Spleen (tissue), 11 donors: ENCODE results near the gene NFIC. TPM values are rescaled to one million over a fixed set of nuclear protein-coding genes. Genes with fewer than 3 reads are reported as not detected.

ENCODE experiments used
- DNase-seq: peaks from one replicate; pipeline ENCODE4 v3.0.0-alpha.2; 2020
- H3K27ac ChIP-seq, 8 donors: fragments of 200-600 bp; sonication (generic) in 7 of 8; 1 replicate in 4 of 8; 2 replicates in 4 of 8; pipeline versions ENCODE4 v1.5.0 to v1.8.0; 2016 to 2021; ENCODE audit warnings: inconsistent platforms in 4 of 8, mild to moderate bottlenecking in 4 of 8, moderate library complexity in 1 of 8
- H3K27me3 ChIP-seq, 7 donors: fragments of 200-600 bp; sonication (generic) in 6 of 7; replicated peaks in 1 of 7; 1 replicate in 4 of 7; 2 replicates in 3 of 7; pipeline versions ENCODE4 v1.5.0 to v1.8.0; 2016 to 2021; ENCODE audit warnings: inconsistent platforms in 3 of 7, mild to moderate bottlenecking in 1 of 7
- H3K36me3 ChIP-seq, 6 donors: fragments of 200-600 bp; sonication (generic) in 5 of 6; 1 replicate in 4 of 6; 2 replicates in 2 of 6; pipeline versions ENCODE4 v1.5.0 to v1.8.0; 2016 to 2021; ENCODE audit warnings: inconsistent platforms in 2 of 6
- H3K4me1 ChIP-seq, 6 donors: fragments of 200-600 bp; sonication (generic) in 5 of 6; 1 replicate in 3 of 6; 2 replicates in 3 of 6; pipeline versions ENCODE4 v1.5.0 to v1.8.0; 2016 to 2021; ENCODE audit warnings: inconsistent platforms in 3 of 6
- H3K4me3 ChIP-seq, 8 donors: fragments of 200-600 bp; sonication (generic) in 7 of 8; 1 replicate in 4 of 8; 2 replicates in 4 of 8; pipeline versions ENCODE4 v1.5.0 to v1.8.0; 2016 to 2021; ENCODE audit warnings: inconsistent platforms in 4 of 8, mild to moderate bottlenecking in 4 of 8, moderate library complexity in 2 of 8
- H3K9me3 ChIP-seq, 8 donors: fragments of 200-600 bp; sonication (generic) in 7 of 8; 1 replicate in 4 of 8; 2 replicates in 4 of 8; pipeline versions ENCODE4 v1.5.0 to v1.8.0; 2016 to 2021; ENCODE audit warnings: inconsistent platforms in 4 of 8
- CTCF ChIP-seq, 11 experiments: fragments of 200-600 bp in 7 of 11; fragments of 450-650 bp in 4 of 11; sonication (generic) in 4 of 11; IDR thresholded peaks in 8 of 11; conservative IDR thresholded peaks in 3 of 11; 1 replicate in 7 of 11; 2 replicates in 4 of 11; pipeline versions ENCODE4 v1.4.0 to v1.8.0; 2016 to 2021; ENCODE audit warnings: antibody characterized with exemption in 11 of 11, inconsistent platforms in 4 of 11, mild to moderate bottlenecking in 1 of 11
- POLR2A ChIP-seq, 3 donors: fragments of 450-650 bp; IDR thresholded peaks; one replicate each; pipeline ENCODE4 v1.5.1; 2017; ENCODE audit warnings: antibody characterized with exemption in 3 of 3, mild to moderate bottlenecking in 1 of 3
- POLR2AphosphoS5 ChIP-seq, 3 donors: sonication (generic); formaldehyde crosslinking; IDR thresholded peaks; one replicate each; pipeline ENCODE4 v1.5.1; 2017; ENCODE audit warnings: antibody characterized with exemption in 3 of 3
- WGBS, 5 donors: extraction: QIAGEN DNeasy Blood & Tissue Kit in 3 of 5; methylation state at CpG; one replicate each; pipeline versions ENCODE4 v1.1.5 to v1.1.7; 2013 to 2018; 5-methylcytosine and 5-hydroxymethylcytosine counted together
- intact Hi-C: fragments of 100-400 bp; cut with DNase I; formaldehyde crosslinking; loops from one replicate; pipeline ENCODE4 v1.15.0; 2023; ENCODE audit warnings: low total_unique reads
- polyA plus RNA-seq, 3 donors: library from polyadenylated mRNA; stranded (reverse); fragments of 200-250 nt; gene quantifications; one replicate each; pipeline ENCODE4 v1.2.1, GENCODE V29; 2013
- total RNA-seq, 7 donors: library from RNA; depleted of rRNA in 3 of 7; stranded (reverse); fragments of >200 nt in 3 of 7; fragmentation: NEBNext Ultra II Directional in 4 of 7; extraction: Animal tissue kit (Norgen Biotek cat#: 25700) in 4 of 7; gene quantifications; one replicate each; pipeline versions ENCODE4 v1.1.0 to v1.2.1, GENCODE V29; 2016 to 2021
- donor health status: healthy with polysubstance abuse.
- donor health status: DM: no; HTN: no; CAD: no; lungs with moderate emphysema.
- donor health status: DM: no; HTN: no; CAD: no.
- donor health status: Bipolar disorder and iron deficiency.
- donor health status: healthy.
- donor health status: DM: no; HTN: no; CAD: no.
- donor health status: DM: yes; HTN: yes; CAD: no.

NFIC gene
- total and polyA plus RNA-seq, 10 donors, result 4.1 to 125 (median 74.4) TPM

GRCh38 chr19:3360421-3361383 is 5.7 kb upstream of the NFIC start:
- H3K4me1 ChIP-seq, result peaks cover 7 to 73% (median 51%) of the 10 kb centered on the region in 6 donors
- no peaks in the 10 kb centered on the region for H3K9me3 ChIP-seq
- H3K27me3 ChIP-seq, result peaks cover 0 to 16% (median 0%) of the 10 kb centered on the region in 7 donors
- H3K36me3 ChIP-seq, result no peaks in the 10 kb centered on the region
- WGBS, 5 donors, result 0 to 2% (median 1%) methylated on average over 35 to 90 of the region's 90 CpGs
- peak overlapping the region; percentile 35 to 97 (median 96) for H3K27ac ChIP-seq
- TF ChIP-seq POLR2AphosphoS5 (IDR thresholded peaks at IDR 0.05) (peak; percentile 72 to 84 (median 83)), POLR2A (IDR thresholded peaks at IDR 0.05) (no peak), CTCF (IDR thresholded peaks at IDR 0.05 in 8 of 11, conservative IDR thresholded peaks at IDR 0.05 in 3 of 11) (peak in 2 of 11 experiments; percentile 7 to 23)
- peak overlapping the region; percentile 39 to 98 (median 89) for H3K4me3 ChIP-seq
- intact Hi-C loops, result loop anchor here (10.0 kb wide), 1 partner anchor 64 kb away; no protein-coding TSS in a partner anchor
- peak; percentile 93 for DNase-seq

GRCh38 chr19:3361384-3362216 is 4.8 kb upstream of the NFIC start:
- intact Hi-C loops, result loop anchor here (10.0 kb wide), 1 partner anchor 63 kb away; no protein-coding TSS in a partner anchor
- no peaks in the 10 kb centered on the region for H3K36me3 ChIP-seq
- H3K27ac ChIP-seq, result peak overlapping the region in 7 of 8 donors; percentile 74 to 97 (median 96)
- H3K4me3 ChIP-seq, result peak overlapping the region in 7 of 8 donors; percentile 79 to 98 (median 96)
- no peak for DNase-seq
- peaks cover 0 to 23% (median 0%) of the 10 kb centered on the region in 7 donors for H3K27me3 ChIP-seq
- H3K9me3 ChIP-seq, result no peaks in the 10 kb centered on the region
- WGBS, 5 donors, result 40 to 53% (median 43%) methylated on average over 26 to 27 of the region's 27 CpGs
- peaks cover 8 to 80% (median 55%) of the 10 kb centered on the region in 6 donors for H3K4me1 ChIP-seq
- TF ChIP-seq POLR2A (IDR thresholded peaks at IDR 0.05) (no peak), POLR2AphosphoS5 (IDR thresholded peaks at IDR 0.05) (peak in 1 of 3 donors; percentile 39)

DNA sequence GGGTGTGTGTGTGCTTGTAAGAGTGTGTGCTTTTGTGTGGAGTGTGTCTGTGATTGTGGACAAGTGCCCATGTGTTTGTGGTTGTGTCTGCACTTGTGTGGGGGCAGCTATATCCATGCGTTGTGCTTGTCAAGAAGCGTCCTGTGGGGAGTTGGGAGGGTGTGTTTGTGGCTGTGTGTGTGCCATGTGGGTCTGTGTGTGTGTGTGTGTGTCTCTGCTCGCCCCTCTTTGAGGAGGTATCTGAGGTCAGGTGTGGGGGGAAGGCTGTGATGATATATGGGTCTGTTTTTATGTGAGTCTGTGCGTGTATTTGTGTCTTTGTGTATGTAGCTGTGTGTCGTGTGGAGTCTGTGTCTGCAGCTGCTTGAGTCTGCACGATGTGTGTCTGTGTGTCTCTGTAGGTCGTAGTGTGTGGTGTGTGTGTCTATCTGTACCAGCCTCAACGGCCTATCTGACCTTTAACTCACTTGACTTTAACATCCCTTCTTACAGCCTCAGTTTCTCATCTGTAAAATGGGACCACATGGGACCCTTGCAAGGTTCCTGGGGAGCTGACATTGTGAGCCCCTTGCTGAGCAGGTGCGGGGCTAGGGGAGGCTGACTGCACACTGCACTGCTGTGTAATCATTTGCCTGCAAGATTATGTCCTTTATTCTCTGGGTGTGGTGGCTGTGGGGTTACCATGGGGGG is 4.0 kb upstream of the NFIC start:
- intact Hi-C loops, result loop anchor here (10.0 kb wide), 1 partner anchor 62 kb away; no protein-coding TSS in a partner anchor
- TF ChIP-seq POLR2A (IDR thresholded peaks at IDR 0.05), result no peak
- no peak for TF ChIP-seq POLR2AphosphoS5 (IDR thresholded peaks at IDR 0.05)
- no peak for TF ChIP-seq CTCF (IDR thresholded peaks at IDR 0.05 in 8 of 11, conservative IDR thresholded peaks at IDR 0.05 in 3 of 11)
- H3K36me3 ChIP-seq, result no peaks in the 10 kb centered on the region
- H3K27me3 ChIP-seq, result peaks cover 0 to 30% (median 0%) of the 10 kb centered on the region in 7 donors
- 55 to 73% (median 70%) methylated on average over 9 of the region's 9 CpGs for WGBS, 5 donors
- H3K4me3 ChIP-seq, result no peak overlapping the region
- H3K27ac ChIP-seq, result peak overlapping the region in 3 of 8 donors; percentile 78 to 97 (median 97)
- no peaks in the 10 kb centered on the region for H3K9me3 ChIP-seq
- DNase-seq, result no peak
- peaks cover 10 to 84% (median 60%) of the 10 kb centered on the region in 6 donors for H3K4me1 ChIP-seq
